HepG2 (cell line): ENCODE results near the gene KRT33A. TPM values are rescaled to one million over a fixed set of nuclear protein-coding genes. Genes with fewer than 3 reads are reported as not detected.

Experiments used
- ATAC-seq: fragments of 200-7000 bp; cut with Tn5 transposase; 3 replicates; pipeline ENCODE4 v1.9.1; 2020; ENCODE audit warnings: mild to moderate bottlenecking, moderate library complexity
- BruUV-seq: library from RNA; stranded (reverse); fragments of 400-500 nt; replicated peaks from 2 replicates; lab custom pipeline; 2021; lab: Mats Ljungman, UMichigan
- CTCF ChIA-PET: fragments of 300-600 bp; formaldehyde crosslinking; extraction: SDS; loops from one replicate; lab custom pipeline; 2021; ENCODE audit warnings: low total read pairs, inconsistent platforms, low intra/inter-chr PET ratio; lab: Yijun Ruan, JAX
- POLR2A ChIA-PET: fragments of 350-600 bp; sonication (Branson Sonifier 250); formaldehyde crosslinking; loops from one replicate; lab custom pipeline; 2020; ENCODE audit warnings: antibody characterized with exemption, inconsistent platforms; lab: Yijun Ruan, JAX
- DNase-seq: peaks from one replicate; pipeline ENCODE4 v3.0.0-alpha.2; 2015; ENCODE audit warnings: low spot score
- FAIRE-seq: peaks from 3 replicates; lab custom pipeline; 2011; peaks lifted over from hg19 to GRCh38; lab: Jason Lieb, UNC
- H2AFZ ChIP-seq: one replicate; pipeline ENCODE4 v1.6.1; 2011; ENCODE audit warnings: low read length, inconsistent platforms
- H3K27ac ChIP-seq: fragments of 300-600 bp; 3 replicates; pipeline ENCODE4 v1.8.0; 2011; ENCODE audit warnings: mixed run types, mild to moderate bottlenecking, mixed read lengths, low read length, inconsistent platforms; ENCODE audit not compliant: insufficient read depth; ENCODE audit errors: extremely low read length
- H3K27me3 ChIP-seq, 2 experiments: fragments of 200-600 bp in 1 of 2; 2 replicates in 1 of 2; 3 replicates in 1 of 2; pipeline versions ENCODE4 v1.6.0 to v1.8.0; 2011; ENCODE audit warnings: low read length in 2 of 2, mild to moderate bottlenecking in 2 of 2, moderate library complexity in 2 of 2, inconsistent platforms in 1 of 2; ENCODE audit not compliant: insufficient read depth in 2 of 2, control insufficient read depth in 1 of 2
- H3K36me3 ChIP-seq, 2 experiments: fragments of 200-600 bp in 1 of 2; replicated peaks in 1 of 2; 2 replicates in 1 of 2; 3 replicates in 1 of 2; pipeline versions ENCODE4 v1.5.1 to v1.8.0; 2011; ENCODE audit warnings: low read length in 2 of 2, inconsistent platforms in 1 of 2; ENCODE audit not compliant: insufficient read depth in 2 of 2, control insufficient read depth in 1 of 2
- H3K4me1 ChIP-seq: 2 replicates; pipeline ENCODE4 v1.5.1; 2012; ENCODE audit warnings: low read length, inconsistent platforms; ENCODE audit not compliant: insufficient read depth
- H3K4me2 ChIP-seq: 2 replicates; pipeline ENCODE4 v1.6.0; 2011; ENCODE audit warnings: low read depth, low read length, inconsistent platforms
- H3K4me3 ChIP-seq, 3 experiments: fragments of 200-600 bp in 1 of 3; sonication (generic), shearing (Covaris generic) in 1 of 3; replicated peaks in 1 of 3; 2 replicates each; pipeline ENCODE4 v1.5.1; 2011 to 2016; ENCODE audit warnings: low read length in 3 of 3, inconsistent platforms in 2 of 3, low read depth in 2 of 3, mild to moderate bottlenecking in 2 of 3, control low read depth in 1 of 3, mixed read lengths in 1 of 3; ENCODE audit not compliant: insufficient read depth in 1 of 3
- H3K79me2 ChIP-seq: one replicate; pipeline ENCODE4 v1.6.1; 2011; ENCODE audit warnings: low read length, inconsistent platforms; ENCODE audit not compliant: insufficient read depth
- H3K9ac ChIP-seq: 2 replicates; pipeline ENCODE4 v1.6.0; 2011; ENCODE audit warnings: mild to moderate bottlenecking, low read depth, low read length, inconsistent platforms; ENCODE audit not compliant: insufficient read depth
- H3K9me3 ChIP-seq: 2 replicates; pipeline ENCODE4 v1.5.1; 2012; ENCODE audit warnings: mild to moderate bottlenecking, low read length
- H4K20me1 ChIP-seq: 2 replicates; pipeline ENCODE4 v1.6.0; 2011; ENCODE audit warnings: inconsistent platforms, mild to moderate bottlenecking, low read length, moderate library complexity; ENCODE audit not compliant: insufficient read depth
- BRCA1 ChIP-seq: sonication (generic); formaldehyde crosslinking; IDR thresholded peaks from 2 replicates; pipeline ENCODE4 v1.4.0; 2020; ENCODE audit warnings: missing genetic modification reagents
- EED ChIP-seq: sonication (generic); formaldehyde crosslinking; IDR thresholded peaks from 2 replicates; pipeline ENCODE4 v1.5.0; 2020; ENCODE audit warnings: mild to moderate bottlenecking, missing genetic modification reagents
- RAD51 ChIP-seq: fragments of 450-650 bp; IDR thresholded peaks from 2 replicates; pipeline ENCODE4 v1.6.1; 2016; ENCODE audit warnings: borderline replicate concordance
- RBM22 ChIP-seq: fragments of 200-400 bp; formaldehyde crosslinking; optimal IDR thresholded peaks from 2 replicates; pipeline ENCODE3; 2017; ENCODE audit warnings: mild to moderate bottlenecking, low read length, moderate library complexity
- SOX5 ChIP-seq: IDR thresholded peaks from 2 replicates; pipeline ENCODE4 v1.6.1; 2016; ENCODE audit warnings: borderline replicate concordance
- TGIF2 ChIP-seq: IDR thresholded peaks from 2 replicates; pipeline ENCODE4 v1.6.1; 2016; ENCODE audit warnings: control low read depth, missing compliant biosample characterization
- YEATS2 ChIP-seq: sonication (generic); formaldehyde crosslinking; IDR thresholded peaks from 2 replicates; pipeline ENCODE4 v1.4.0; 2020; ENCODE audit warnings: missing genetic modification reagents, borderline replicate concordance
- ZBTB38 ChIP-seq: sonication (generic); formaldehyde crosslinking; IDR thresholded peaks from 2 replicates; pipeline ENCODE4 v1.5.1; 2020; ENCODE audit warnings: mild to moderate bottlenecking, missing genetic modification reagents
- ZNF230 ChIP-seq: sonication (generic); formaldehyde crosslinking; IDR thresholded peaks from 2 replicates; pipeline ENCODE4 v1.4.0; 2020; ENCODE audit warnings: mild to moderate bottlenecking, missing genetic modification reagents
- ZNF326 ChIP-seq: sonication (generic); formaldehyde crosslinking; IDR thresholded peaks from 2 replicates; pipeline ENCODE4 v1.4.0; 2020; ENCODE audit warnings: missing genetic modification reagents, borderline replicate concordance
- ZNF629 ChIP-seq: sonication (generic); formaldehyde crosslinking; conservative IDR thresholded peaks from 2 replicates; pipeline ENCODE4 v1.5.0; 2020; ENCODE audit warnings: missing genetic modification reagents
- ZSCAN30 ChIP-seq: sonication (generic); formaldehyde crosslinking; IDR thresholded peaks from 2 replicates; pipeline ENCODE4 v1.5.0; 2020; ENCODE audit warnings: mild to moderate bottlenecking, missing genetic modification reagents
- WGBS: methylation state at CpG from one replicate; pipeline ENCODE4 v1.1.6; 2017; ENCODE audit warnings: low lambda C conversion rate; 5-methylcytosine and 5-hydroxymethylcytosine counted together
- in situ Hi-C: cut with HindIII; loops from 2 replicates; pipeline ENCODE4 v1.10.0; 2017; ENCODE audit warnings: low pct_unique_long_range_greater_than_20kb; ENCODE audit not compliant: extremely low pct_ligation_motif_present
- intact Hi-C: fragments of 100-400 bp; cut with micrococcal nuclease; formaldehyde crosslinking; loops from one replicate; pipeline ENCODE4 v1.10.0; 2022; ENCODE audit not compliant: unreplicated experiment
- polyA plus RNA-seq, 8 experiments: library from polyadenylated mRNA; depleted of rRNA in 3 of 8; stranded (reverse) in 7 of 8; unstranded in 1 of 8; fragments of >200 nt; fragmentation: Illumina TruSeq in 4 of 8; extraction: Trizol in 4 of 8; gene quantifications; 2 replicates each; pipeline versions ENCODE4 v1.2.1 to v1.2.3, GENCODE V29; 2011 to 2016; ENCODE audit warnings: low read depth in 4 of 8, missing spikeins in 1 of 8, mixed read lengths in 1 of 8; ENCODE audit not compliant: insufficient read depth in 1 of 8
- total RNA-seq, 5 experiments: library from RNA; depleted of rRNA; stranded (reverse); fragments of >200 nt; fragmentation: Illumina TruSeq; extraction: Trizol; gene quantifications; 2 replicates each; pipeline ENCODE4 v1.2.3, GENCODE V29; 2016; ENCODE audit warnings: low read depth in 1 of 5
- TF ChIP-seq, protein P1 (sequence below): IDR thresholded peaks from 2 replicates; pipeline ENCODE4 v1.6.1; 2012; ENCODE audit warnings: low read depth, low read length, improper control_type of control experiment
- TF ChIP-seq, protein P2 (sequence below): sonication (generic); formaldehyde crosslinking; IDR thresholded peaks from 2 replicates; pipeline ENCODE4 v1.4.0; 2020; ENCODE audit warnings: missing genetic modification reagents

Gene KRT33A
- total and polyA plus RNA-seq, 2 of the 13 experiments (the other 11 are each of a cell fraction or from before 2014, with no cell fraction given) = not detected

DNA sequence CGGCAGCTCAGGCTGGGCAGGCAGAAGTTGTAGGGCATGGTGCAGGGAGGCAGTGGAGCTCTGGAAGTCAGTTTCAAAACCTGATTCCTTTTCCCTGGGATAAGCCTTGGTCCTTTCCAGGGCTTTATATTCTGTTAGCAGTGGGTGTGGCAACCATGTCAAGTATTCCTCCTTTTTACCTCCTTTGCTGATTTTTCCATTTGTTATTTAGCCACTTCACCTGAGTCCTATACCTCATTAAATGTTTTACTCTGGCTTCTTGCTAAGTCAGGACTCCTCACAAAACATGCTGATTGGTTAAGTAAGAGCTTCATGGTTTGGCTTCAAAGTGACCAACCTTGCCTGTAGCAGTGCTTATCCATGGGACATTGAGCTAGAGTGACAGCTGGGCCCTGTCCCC is 19.1 kb upstream of the KRT33A start, which contains the start of gene KRT33B:
TSS of gene KRT33B (minus strand) at position 101 of the 400 bp plus-strand sequence. CDS start at position 38, 63 bp downstream.
- no peaks in the 10 kb centered on the region for H3K9me3 ChIP-seq
- TF ChIP-seq ZSCAN30 (CRISPR knock-in tag) = no peak
- TF ChIP-seq YEATS2 = no peak
- no peak for TF ChIP-seq ZBTB38 (CRISPR knock-in tag)
- no peak for TF ChIP-seq ZNF230 (CRISPR knock-in tag)
- no peak for TF ChIP-seq RBM22
- TF ChIP-seq, protein P1, sequence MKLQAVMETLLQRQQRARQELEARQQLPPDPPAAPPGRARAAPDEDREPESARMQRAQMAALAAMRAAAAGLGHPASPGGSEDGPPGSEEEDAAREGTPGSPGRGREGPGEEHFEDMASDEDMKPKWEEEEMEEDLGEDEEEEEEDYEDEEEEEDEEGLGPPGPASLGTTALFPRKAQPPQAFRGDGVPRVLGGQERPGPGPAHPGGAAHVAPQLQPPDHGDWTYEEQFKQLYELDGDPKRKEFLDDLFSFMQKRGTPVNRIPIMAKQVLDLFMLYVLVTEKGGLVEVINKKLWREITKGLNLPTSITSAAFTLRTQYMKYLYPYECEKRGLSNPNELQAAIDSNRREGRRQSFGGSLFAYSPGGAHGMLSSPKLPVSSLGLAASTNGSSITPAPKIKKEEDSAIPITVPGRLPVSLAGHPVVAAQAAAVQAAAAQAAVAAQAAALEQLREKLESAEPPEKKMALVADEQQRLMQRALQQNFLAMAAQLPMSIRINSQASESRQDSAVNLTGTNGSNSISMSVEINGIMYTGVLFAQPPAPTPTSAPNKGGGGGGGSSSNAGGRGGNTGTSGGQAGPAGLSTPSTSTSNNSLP = no peak
- TF ChIP-seq TGIF2 (CRISPR knock-in tag) = no peak
- TF ChIP-seq RAD51 = no peak
- no peak for TF ChIP-seq ZNF629 (CRISPR knock-in tag)
- no peak for TF ChIP-seq BRCA1 (CRISPR knock-in tag)
- TF ChIP-seq, protein P2, sequence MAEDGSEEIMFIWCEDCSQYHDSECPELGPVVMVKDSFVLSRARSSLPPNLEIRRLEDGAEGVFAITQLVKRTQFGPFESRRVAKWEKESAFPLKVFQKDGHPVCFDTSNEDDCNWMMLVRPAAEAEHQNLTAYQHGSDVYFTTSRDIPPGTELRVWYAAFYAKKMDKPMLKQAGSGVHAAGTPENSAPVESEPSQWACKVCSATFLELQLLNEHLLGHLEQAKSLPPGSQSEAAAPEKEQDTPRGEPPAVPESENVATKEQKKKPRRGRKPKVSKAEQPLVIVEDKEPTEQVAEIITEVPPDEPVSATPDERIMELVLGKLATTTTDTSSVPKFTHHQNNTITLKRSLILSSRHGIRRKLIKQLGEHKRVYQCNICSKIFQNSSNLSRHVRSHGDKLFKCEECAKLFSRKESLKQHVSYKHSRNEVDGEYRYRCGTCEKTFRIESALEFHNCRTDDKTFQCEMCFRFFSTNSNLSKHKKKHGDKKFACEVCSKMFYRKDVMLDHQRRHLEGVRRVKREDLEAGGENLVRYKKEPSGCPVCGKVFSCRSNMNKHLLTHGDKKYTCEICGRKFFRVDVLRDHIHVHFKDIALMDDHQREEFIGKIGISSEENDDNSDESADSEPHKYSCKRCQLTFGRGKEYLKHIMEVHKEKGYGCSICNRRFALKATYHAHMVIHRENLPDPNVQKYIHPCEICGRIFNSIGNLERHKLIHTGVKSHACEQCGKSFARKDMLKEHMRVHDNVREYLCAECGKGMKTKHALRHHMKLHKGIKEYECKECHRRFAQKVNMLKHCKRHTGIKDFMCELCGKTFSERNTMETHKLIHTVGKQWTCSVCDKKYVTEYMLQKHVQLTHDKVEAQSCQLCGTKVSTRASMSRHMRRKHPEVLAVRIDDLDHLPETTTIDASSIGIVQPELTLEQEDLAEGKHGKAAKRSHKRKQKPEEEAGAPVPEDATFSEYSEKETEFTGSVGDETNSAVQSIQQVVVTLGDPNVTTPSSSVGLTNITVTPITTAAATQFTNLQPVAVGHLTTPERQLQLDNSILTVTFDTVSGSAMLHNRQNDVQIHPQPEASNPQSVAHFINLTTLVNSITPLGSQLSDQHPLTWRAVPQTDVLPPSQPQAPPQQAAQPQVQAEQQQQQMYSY (CRISPR knock-in tag) = no peak
- TF ChIP-seq ZNF326 (CRISPR knock-in tag) = no peak
- TF ChIP-seq EED (CRISPR knock-in tag) = no peak
- no peak for TF ChIP-seq SOX5 (CRISPR knock-in tag)
- no peak within 1 kb of the TSS for H3K27ac ChIP-seq
- DNase-seq (no peak), ATAC-seq (no peak), FAIRE-seq (no peak)
- H3K4me3 ChIP-seq = no peak within 1 kb of the TSS
- ChIA-PET CTCF (no interaction called here), POLR2A (no interaction called here)
- H3K27me3 ChIP-seq = 0 out of 5 replicates have a peak, but pooled peaks cover 0 to 4% of the 10 kb centered on the region in 2 experiments
- in situ Hi-C loops (no loop called here), intact Hi-C loops (no loop called here)
- H3K4me2 ChIP-seq = no peak within 1 kb of the TSS
- 100% methylated on average over 1 of the region's 1 CpG for WGBS
- H3K4me1 ChIP-seq = no peaks in the 10 kb centered on the region
- H3K36me3 ChIP-seq = no peaks in the 10 kb centered on the region
- H3K9ac ChIP-seq = no peak within 1 kb of the TSS
- no TSS peak for BruUV-seq
- H4K20me1 ChIP-seq = no peaks in the 10 kb centered on the region
- no peaks in the 10 kb centered on the region for H3K79me2 ChIP-seq
- no peak within 1 kb of the TSS for H2AFZ ChIP-seq
